ENCODE measurements around the gene ADGB. TPM values are rescaled to one million over a fixed set of nuclear protein-coding genes. Genes with fewer than 3 reads are reported as not detected.

ADGB gene
- total and polyA plus RNA-seq, 2 of the 13 experiments (the other 11 are each of a cell fraction or from before 2014, with no cell fraction given): not detected

DNA sequence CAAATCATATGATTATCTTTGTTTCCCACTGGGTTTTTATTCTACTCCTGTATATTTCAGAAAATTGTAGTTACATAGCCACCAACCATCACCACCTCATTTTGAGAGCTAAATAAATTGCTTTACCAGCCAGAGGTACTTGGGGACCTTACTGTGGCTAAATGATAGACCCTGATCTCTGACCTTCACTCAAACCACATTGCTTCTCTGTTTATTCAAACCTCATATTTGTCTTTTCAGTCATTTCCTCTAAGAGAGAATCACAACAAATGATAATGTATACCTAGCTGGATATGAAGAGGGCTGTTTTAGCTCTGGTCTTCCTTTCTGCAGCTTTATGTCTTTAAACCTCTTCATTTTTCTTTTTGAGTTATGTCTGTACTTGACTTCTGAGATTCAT, 142.8 kb downstream of the ADGB start (continued):
- TF ChIP-seq, protein P1, sequence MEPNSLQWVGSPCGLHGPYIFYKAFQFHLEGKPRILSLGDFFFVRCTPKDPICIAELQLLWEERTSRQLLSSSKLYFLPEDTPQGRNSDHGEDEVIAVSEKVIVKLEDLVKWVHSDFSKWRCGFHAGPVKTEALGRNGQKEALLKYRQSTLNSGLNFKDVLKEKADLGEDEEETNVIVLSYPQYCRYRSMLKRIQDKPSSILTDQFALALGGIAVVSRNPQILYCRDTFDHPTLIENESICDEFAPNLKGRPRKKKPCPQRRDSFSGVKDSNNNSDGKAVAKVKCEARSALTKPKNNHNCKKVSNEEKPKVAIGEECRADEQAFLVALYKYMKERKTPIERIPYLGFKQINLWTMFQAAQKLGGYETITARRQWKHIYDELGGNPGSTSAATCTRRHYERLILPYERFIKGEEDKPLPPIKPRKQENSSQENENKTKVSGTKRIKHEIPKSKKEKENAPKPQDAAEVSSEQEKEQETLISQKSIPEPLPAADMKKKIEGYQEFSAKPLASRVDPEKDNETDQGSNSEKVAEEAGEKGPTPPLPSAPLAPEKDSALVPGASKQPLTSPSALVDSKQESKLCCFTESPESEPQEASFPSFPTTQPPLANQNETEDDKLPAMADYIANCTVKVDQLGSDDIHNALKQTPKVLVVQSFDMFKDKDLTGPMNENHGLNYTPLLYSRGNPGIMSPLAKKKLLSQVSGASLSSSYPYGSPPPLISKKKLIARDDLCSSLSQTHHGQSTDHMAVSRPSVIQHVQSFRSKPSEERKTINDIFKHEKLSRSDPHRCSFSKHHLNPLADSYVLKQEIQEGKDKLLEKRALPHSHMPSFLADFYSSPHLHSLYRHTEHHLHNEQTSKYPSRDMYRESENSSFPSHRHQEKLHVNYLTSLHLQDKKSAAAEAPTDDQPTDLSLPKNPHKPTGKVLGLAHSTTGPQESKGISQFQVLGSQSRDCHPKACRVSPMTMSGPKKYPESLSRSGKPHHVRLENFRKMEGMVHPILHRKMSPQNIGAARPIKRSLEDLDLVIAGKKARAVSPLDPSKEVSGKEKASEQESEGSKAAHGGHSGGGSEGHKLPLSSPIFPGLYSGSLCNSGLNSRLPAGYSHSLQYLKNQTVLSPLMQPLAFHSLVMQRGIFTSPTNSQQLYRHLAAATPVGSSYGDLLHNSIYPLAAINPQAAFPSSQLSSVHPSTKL (CRISPR knock-in tag; IDR thresholded peaks at IDR 0.05): 0 out of 2 replicates have a peak, but pooled peaks have one; percentile 42
- no peak for TF ChIP-seq STAT5B (CRISPR knock-in tag; IDR thresholded peaks at IDR 0.05)
- TF ChIP-seq NR2F6 (IDR thresholded peaks at IDR 0.05): peak; percentile 38; the same call in 1 of the 2 replicates
- peak; percentile 67 for TF ChIP-seq NR2F6 (CRISPR knock-in tag; IDR thresholded peaks at IDR 0.05)
- no peak for TF ChIP-seq NFYB (CRISPR knock-in tag; IDR thresholded peaks at IDR 0.05)
- TF ChIP-seq NR2F1 (CRISPR knock-in tag; IDR thresholded peaks at IDR 0.05): peak; percentile 28 to 89; a peak in 3 of 4 replicates
- no peak for TF ChIP-seq ZNF709 (CRISPR knock-in tag; IDR thresholded peaks at IDR 0.05)
- TF ChIP-seq SP1 (IDR thresholded peaks at IDR 0.05): no peak
- TF ChIP-seq SP1 (CRISPR knock-in tag; IDR thresholded peaks at IDR 0.05): no peak
- TF ChIP-seq PRPF4 (IDR thresholded peaks at IDR 0.05; ENCODE audit: low read depth, low read length, poor library complexity, severe bottlenecking): no peak
- TF ChIP-seq RXRA (CRISPR knock-in tag; IDR thresholded peaks at IDR 0.05): no peak
- TF ChIP-seq, protein P2, sequence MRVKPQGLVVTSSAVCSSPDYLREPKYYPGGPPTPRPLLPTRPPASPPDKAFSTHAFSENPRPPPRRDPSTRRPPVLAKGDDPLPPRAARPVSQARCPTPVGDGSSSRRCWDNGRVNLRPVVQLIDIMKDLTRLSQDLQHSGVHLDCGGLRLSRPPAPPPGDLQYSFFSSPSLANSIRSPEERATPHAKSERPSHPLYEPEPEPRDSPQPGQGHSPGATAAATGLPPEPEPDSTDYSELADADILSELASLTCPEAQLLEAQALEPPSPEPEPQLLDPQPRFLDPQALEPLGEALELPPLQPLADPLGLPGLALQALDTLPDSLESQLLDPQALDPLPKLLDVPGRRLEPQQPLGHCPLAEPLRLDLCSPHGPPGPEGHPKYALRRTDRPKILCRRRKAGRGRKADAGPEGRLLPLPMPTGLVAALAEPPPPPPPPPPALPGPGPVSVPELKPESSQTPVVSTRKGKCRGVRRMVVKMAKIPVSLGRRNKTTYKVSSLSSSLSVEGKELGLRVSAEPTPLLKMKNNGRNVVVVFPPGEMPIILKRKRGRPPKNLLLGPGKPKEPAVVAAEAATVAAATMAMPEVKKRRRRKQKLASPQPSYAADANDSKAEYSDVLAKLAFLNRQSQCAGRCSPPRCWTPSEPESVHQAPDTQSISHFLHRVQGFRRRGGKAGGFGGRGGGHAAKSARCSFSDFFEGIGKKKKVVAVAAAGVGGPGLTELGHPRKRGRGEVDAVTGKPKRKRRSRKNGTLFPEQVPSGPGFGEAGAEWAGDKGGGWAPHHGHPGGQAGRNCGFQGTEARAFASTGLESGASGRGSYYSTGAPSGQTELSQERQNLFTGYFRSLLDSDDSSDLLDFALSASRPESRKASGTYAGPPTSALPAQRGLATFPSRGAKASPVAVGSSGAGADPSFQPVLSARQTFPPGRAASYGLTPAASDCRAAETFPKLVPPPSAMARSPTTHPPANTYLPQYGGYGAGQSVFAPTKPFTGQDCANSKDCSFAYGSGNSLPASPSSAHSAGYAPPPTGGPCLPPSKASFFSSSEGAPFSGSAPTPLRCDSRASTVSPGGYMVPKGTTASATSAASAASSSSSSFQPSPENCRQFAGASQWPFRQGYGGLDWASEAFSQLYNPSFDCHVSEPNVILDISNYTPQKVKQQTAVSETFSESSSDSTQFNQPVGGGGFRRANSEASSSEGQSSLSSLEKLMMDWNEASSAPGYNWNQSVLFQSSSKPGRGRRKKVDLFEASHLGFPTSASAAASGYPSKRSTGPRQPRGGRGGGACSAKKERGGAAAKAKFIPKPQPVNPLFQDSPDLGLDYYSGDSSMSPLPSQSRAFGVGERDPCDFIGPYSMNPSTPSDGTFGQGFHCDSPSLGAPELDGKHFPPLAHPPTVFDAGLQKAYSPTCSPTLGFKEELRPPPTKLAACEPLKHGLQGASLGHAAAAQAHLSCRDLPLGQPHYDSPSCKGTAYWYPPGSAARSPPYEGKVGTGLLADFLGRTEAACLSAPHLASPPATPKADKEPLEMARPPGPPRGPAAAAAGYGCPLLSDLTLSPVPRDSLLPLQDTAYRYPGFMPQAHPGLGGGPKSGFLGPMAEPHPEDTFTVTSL (CRISPR knock-in tag; IDR thresholded peaks at IDR 0.05; ENCODE audit: borderline replicate concordance): peak; percentile 18; the same call in 1 of the 2 replicates
- TF ChIP-seq SIX1 (CRISPR knock-in tag; IDR thresholded peaks at IDR 0.05; ENCODE audit: borderline replicate concordance): no peak
- TF ChIP-seq SKI (IDR thresholded peaks at IDR 0.05; ENCODE audit: partially characterized antibody): no peak
- peak; percentile 67 for TF ChIP-seq ELF3 (CRISPR knock-in tag; IDR thresholded peaks at IDR 0.05)
- TF ChIP-seq HIC2 (CRISPR knock-in tag; IDR thresholded peaks at IDR 0.05; ENCODE audit: low read depth): no peak
- no peak for TF ChIP-seq TCF7L2 (IDR thresholded peaks at IDR 0.05; ENCODE audit: low read depth, low read length)
- TF ChIP-seq, protein P3, sequence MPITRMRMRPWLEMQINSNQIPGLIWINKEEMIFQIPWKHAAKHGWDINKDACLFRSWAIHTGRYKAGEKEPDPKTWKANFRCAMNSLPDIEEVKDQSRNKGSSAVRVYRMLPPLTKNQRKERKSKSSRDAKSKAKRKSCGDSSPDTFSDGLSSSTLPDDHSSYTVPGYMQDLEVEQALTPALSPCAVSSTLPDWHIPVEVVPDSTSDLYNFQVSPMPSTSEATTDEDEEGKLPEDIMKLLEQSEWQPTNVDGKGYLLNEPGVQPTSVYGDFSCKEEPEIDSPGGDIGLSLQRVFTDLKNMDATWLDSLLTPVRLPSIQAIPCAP (CRISPR knock-in tag; IDR thresholded peaks at IDR 0.05; ENCODE audit: low read depth): no peak
- TF ChIP-seq CAMTA2 (CRISPR knock-in tag; IDR thresholded peaks at IDR 0.05; ENCODE audit: borderline replicate concordance): no peak

All from HepG2 (cell line).